ENCODE data around the gene LGI4. TPM values are rescaled to one million over a fixed set of nuclear protein-coding genes. Genes with fewer than 3 reads are reported as not detected.

Gene LGI4
- total RNA-seq, result not detected in 2 replicates

DNA sequence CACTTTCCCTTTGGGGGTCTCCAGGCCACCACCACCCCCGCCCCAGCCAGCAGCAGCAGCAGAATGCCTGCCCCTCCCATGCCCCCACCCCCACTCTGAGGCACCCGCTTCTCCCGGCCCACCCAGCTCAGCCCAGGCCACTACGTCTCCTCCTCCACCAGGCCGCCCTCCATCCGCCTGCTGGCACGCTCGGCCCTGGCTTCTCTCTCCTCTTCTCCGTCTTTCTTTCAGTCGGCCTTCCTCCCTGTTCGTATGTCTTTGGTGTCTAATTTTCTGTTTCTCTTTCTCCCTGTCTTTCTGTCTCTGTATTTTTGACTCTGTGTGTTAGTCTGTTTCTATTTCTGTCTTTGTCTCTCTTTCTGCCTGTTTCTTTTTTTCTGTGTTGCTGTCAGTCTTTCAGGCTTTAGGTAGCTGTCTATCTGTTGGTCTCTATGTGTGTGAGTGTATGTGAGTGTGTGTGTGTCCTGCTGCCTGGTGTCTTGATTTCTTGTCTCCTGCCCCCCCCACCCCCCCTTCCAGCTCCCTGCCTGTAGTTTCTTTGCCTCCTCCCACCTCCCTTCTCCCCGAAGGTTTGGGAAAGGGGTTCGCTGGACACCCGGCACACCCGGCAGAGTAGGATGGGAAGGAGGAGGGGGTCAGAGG is at the start of gene LGI4:
Gene LGI4 (minus strand): TSS at position 459 of the 642 bp plus-strand sequence. CDS start 379 bp downstream, at position 80.

DNA sequence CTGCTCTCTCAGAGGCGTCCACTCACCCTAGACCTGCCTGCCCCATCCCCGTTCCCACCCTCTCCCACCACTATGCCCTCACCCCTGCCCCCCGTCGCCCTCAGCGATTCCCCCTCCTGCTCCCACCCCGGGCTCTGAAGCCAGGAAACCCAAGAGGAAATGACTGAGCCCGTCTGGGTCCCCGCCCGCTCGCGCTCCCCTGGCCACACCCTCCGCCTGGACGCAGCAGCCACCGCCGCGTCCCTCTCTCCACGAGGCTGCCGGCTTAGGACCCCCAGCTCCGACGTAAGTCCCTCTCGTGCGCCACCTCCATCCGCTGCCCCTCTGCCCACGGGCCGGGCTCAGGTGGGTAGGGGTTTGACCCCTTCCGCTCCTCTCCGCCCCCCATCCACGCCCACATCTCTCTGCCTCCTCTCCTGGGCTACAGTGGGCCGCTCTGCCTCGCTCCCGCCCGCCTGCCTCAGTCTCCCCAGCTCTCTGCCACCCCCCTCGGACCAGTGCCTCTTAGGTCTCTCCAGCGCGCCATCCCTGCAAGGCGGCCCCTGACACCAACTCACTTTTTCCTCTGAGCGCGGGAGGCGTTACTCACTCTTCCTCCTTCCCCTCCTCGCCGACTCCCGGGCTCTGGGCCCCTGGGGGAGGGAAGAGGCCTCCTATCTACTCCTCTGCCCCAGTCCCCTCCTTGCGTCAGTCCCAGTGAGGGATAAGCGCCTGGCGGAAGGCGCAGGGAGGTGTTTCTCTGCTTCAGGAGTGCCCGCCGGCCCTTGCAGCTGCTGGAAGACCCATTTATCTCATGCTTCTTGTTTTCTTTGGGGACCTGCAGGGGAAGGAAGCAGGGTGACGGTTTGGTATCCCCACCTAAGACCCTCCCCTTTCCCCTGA is 19.9 kb upstream of the LGI4 start, which contains the start of gene FXYD5:
Gene FXYD5 (plus strand): TSS at position 211 of the 882 bp plus-strand sequence. CDS start 816 bp downstream, outside the sequence.

DNA sequence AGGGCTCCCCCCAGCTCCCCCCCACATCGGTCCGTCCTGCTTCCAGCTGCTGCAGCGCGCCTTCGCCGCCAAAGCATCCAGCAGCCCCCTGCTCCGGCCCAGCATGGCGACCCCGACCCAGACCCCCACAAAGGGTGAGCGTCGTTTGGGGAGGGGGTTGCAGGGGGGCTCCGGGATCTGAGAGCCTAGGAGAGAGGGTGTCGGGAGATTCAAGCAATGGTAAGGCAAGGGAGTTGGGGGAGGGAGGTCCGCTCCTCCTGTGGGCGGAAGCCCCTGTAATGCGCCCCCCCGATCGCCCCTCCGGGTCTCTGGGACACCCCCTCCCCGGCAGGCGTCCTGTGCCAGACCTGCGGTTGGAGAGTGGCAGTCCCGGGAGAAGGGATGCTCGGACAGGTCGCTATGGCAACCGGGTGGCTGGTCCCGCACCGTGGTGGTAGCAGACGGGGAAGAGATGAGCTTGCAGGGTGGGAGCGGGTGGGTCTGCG is 8.4 kb upstream of the LGI4 start, which contains the start of gene FXYD7:
Gene FXYD7 (plus strand): TSS at position 25 of the 485 bp plus-strand sequence. CDS start 79 bp downstream, at position 104.

DNA sequence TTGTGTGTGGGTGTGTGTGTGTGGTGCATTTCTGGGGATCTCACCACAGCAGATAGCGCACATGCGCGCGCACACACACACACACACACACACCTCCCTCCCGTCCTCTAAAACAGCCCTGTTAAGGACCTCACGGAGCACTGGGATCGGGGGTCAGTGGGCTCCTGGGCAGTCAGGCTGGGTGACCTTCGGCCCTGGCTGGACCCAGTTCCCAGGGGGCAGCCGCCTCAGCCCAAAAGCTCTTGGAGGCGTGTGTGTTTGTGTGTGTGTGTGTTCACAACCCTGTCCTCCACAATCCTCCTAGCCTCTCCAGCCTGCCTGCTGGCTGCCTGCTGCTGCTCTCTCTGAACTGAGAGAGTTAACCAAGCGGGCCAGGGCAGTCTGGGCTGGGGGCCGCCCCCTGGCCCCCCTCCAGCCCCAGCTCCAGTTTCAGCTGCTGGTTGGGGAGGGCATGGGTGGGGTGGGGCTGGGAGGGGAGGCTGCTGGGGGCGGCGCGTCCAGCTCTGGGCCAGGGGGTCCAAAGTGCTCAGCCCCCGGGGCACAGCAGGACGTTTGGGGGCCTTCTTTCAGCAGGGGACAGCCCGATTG is 3.5 kb upstream of the LGI4 start, which contains the start of gene FXYD1:
Gene FXYD1 (plus strand): TSS at position 520 of the 588 bp plus-strand sequence. CDS start 1,256 bp downstream, outside the sequence.

DNA sequence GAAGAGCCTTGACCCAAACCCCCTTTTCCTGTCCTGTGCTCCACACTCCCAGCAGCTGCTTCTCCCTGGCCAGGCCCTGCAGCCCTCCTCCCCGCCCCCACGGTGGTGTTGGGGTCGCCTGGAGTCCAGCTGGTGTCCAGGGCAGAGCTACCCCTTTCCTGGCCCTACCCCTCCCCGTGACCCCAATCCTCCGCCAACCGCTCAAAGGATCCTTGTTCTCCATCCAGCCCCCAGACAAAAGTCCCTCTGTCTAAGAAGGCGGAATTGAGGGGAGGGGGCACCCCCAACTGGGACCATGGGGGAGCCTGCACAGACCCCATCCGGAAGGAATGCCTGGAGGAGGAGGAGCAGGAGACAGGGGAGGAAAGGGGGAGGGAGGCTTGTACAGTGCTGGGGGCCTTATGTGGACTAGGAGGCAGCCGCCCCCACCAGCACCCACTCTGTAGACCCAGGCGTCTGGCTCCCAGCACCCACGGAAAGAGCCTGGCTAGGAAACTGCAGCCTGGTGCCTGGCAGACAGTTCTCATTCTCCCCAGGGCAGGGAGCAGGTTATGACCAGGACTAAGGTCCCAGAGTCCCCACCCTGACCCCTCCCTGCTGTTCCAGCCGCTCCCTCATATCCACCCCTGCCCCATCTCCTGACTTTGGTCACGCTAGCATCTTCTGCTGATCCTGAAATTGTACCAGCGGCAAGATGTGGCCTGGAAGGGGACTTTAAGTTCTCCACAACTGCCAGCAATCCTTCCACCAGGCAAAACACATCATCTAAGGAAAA is 19.5 kb downstream of the LGI4 start, which contains the start of gene FXYD3:
Gene FXYD3 (plus strand): TSS at position 647 of the 775 bp plus-strand sequence. CDS start 3,554 bp downstream, outside the sequence.

Small RNA genes within 50 kb of the gene (small RNA-seq; reads per million reads assigned to genes)
- not detected for gene AC020907.2 (ENCODE audit: low replicate concordance)

Other genes starting within 250 kb of the LGI4 start
- 1.3 and 3.7 TPM in 2 replicates for gene ZNF30, start 208.2 kb downstream of the LGI4 start, total RNA-seq
- 3.3 and 17.0 TPM in 2 replicates for gene ZNF792, start 170.8 kb downstream of the LGI4 start, total RNA-seq
- 34.6 and 46.0 TPM in 2 replicates for gene GRAMD1A, start 134.7 kb downstream of the LGI4 start, total RNA-seq
- gene SCN1B, start 104.6 kb downstream of the LGI4 start, total RNA-seq, result 4.4 and 4.7 TPM in 2 replicates
- gene HPN, start 93.3 kb downstream of the LGI4 start, total RNA-seq, result 0.44 TPM in 1 of 2 replicates, not detected in the other
- not detected in 2 replicates for gene FXYD3, start 19.2 kb downstream of the LGI4 start, total RNA-seq
- gene FXYD1, start 3.8 kb upstream of the LGI4 start, total RNA-seq, result 0.66 TPM in 1 of 2 replicates, not detected in the other
- not detected in 2 replicates for gene FXYD7, start 8.2 kb upstream of the LGI4 start, total RNA-seq
- gene FXYD5, start 19.7 kb upstream of the LGI4 start, total RNA-seq, result 55.0 and 63.7 TPM in 2 replicates
- not detected in 2 replicates for gene FAM187B, start 93.7 kb upstream of the LGI4 start, total RNA-seq
- gene LSR, start 113.9 kb upstream of the LGI4 start, total RNA-seq, result 0.22 and 1.9 TPM in 2 replicates
- 75.9 and 81.4 TPM in 2 replicates for gene USF2, start 133.9 kb upstream of the LGI4 start, total RNA-seq
- under 0.01 TPM in 1 of 2 replicates, not detected in the other for gene HAMP, start 147.5 kb upstream of the LGI4 start, total RNA-seq
- 0.43 TPM in 1 of 2 replicates, not detected in the other for gene MAG, start 157.1 kb upstream of the LGI4 start, total RNA-seq
- 1.7 TPM in 1 of 2 replicates, not detected in the other for gene CD22, start 194.1 kb upstream of the LGI4 start, total RNA-seq
- gene FFAR1, start 212.8 kb upstream of the LGI4 start, total RNA-seq, result not detected in 2 replicates
- gene FFAR3, start 223.4 kb upstream of the LGI4 start, total RNA-seq, result not detected in 2 replicates
- not detected in 2 replicates for gene GPR42, start 236.0 kb upstream of the LGI4 start, total RNA-seq